ENCODE measurements around the gene MMP20.

The MMP20 gene

GRCh38 chr11:102564110-102564509 is 61.0 kb downstream of the MMP20 start:
- no peak for TF ChIP-seq CTCF (IDR thresholded peaks at IDR 0.05; ENCODE audit: insufficient read depth, missing control alignments)
- no peak for DNase-seq (ENCODE audit: insufficient read length, low spot score)
- no peak for FAIRE-seq

DNA sequence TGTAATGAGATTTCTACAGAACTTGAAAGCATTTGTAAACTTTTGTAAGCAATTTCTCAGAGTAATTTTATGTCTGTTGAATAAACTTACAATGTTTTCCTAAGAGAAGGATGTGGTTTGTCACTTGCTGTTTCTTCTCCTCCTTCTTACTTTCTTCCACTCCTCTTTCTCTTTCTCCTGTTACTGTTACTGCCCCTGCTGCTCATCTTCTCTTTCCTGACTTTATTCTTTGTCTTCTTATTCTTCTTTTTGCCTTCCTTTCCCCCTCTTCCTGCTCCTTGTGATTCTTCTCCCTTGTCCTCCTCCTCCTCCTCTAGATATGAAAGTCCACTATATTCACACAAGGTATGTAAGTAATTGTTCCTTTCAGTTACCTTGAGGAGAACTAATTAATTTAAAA is 63.5 kb downstream of the MMP20 start:
- DNase-seq (ENCODE audit: insufficient read length, low spot score) (no peak), FAIRE-seq (no peak)
- TF ChIP-seq CTCF (IDR thresholded peaks at IDR 0.05; ENCODE audit: insufficient read depth, missing control alignments): no peak

- DNase-seq (ENCODE audit: insufficient read length, low spot score): no peak
- no peak for FAIRE-seq
- TF ChIP-seq CTCF (IDR thresholded peaks at IDR 0.05; ENCODE audit: insufficient read depth, missing control alignments): no peak
Observed at GRCh38 chr11:102560555-102561011, 64.5 kb downstream of the MMP20 start.

DNA sequence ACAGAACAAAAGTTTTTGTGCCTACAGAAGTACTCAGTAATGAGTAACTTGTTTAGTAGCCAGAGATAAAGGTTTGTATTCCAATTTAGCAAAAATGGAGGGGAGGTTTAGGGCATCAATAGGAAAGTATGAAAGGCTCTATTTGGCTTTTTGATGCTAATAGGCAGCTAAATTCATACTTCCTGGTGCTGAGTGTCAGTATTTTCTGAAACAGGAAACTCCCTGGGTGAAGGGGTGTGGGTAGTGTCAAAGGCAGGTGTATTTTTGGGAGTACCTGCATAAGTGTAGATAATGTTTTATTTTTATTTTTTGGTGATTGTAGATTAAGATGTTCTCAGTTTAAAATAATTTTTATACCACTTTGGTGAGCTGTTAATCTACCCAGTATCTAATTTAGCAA is 65.3 kb downstream of the MMP20 start:
- no peak for TF ChIP-seq CTCF (IDR thresholded peaks at IDR 0.05; ENCODE audit: insufficient read depth, missing control alignments)
- no peak for FAIRE-seq
- no peak for DNase-seq (ENCODE audit: insufficient read length, low spot score)

DNA sequence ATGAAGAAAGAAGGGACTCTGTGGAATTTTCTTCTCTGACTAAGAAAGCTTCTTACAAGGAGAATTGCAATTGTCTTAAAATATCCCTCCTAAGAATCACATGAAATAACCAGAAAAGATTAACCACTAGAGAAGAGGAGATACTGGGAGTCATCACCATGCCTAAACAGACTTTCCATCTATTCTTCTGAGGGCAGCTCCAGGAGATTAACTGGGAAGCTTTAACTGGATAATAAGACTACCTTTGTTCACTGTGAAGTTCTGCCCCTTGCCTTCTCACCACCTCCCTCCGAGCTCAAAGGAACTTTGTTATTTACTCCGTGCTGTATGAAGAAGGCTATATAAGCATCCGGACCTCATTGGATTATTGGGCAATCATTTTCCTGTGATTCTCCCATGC is 70.0 kb downstream of the MMP20 start:
- no peak for DNase-seq (ENCODE audit: insufficient read length, low spot score)
- TF ChIP-seq CTCF (IDR thresholded peaks at IDR 0.05; ENCODE audit: insufficient read depth, missing control alignments): no peak
- no peak for FAIRE-seq

DNA sequence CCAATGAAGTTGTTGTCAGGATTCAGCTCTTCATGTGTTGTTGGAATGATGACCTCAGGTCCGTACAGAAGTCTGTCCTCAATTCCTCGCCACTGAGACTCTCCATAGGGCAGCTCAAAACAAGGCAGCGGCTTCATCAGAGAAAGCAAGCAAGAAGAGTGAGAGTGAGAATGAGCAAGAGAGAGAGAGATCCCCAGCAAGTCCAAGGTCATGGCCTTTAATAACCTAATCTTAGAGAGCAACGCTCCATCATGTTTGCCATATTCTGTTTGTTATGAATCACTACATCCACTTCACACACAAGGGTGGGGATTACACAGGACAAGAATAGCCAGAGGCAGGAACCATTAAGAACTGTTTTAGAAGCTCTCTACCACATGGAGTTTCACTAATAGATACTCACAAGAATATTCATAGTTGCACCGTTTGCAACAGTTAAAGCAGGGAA is 71.3 kb downstream of the MMP20 start:
- DNase-seq (ENCODE audit: insufficient read length, low spot score): no peak
- no peak for FAIRE-seq
- no peak for TF ChIP-seq CTCF (IDR thresholded peaks at IDR 0.05; ENCODE audit: insufficient read depth, missing control alignments)

DNA sequence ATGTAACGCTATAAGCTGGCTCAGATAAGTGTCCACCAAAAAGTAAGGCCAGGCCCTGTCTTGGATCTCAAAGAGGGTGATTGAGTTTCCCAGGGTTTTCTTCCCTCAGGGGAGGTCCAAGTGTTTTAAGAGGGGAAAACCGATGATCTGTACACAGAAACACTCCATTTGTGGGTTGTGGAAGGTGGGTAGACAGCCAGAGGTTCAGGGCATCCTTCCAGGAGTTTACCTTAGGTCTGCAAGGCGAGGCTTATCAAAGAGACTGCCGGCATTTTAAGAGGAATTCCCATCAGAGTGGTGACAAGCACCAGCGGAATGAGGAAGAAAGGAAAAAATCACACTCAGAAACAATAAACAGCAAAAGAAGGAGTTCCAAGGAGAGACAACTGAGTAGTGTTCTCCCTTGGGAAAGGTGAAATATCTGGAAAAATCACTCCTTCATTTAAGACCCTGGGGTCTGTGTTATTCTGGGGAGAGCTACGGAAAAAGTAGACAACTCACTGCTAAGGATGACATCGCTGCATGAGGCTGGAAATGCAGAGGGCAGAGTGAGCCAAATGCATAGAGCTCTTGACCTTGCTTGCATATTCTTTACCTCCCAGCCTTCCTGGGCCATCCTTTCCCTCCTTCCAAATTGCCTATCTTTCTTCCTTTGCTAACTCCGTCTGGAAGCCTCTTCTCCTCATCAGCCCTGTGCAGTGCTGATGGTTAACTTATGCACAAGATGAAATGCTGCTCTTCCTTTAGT is 72.5 kb downstream of the MMP20 start:
- TF ChIP-seq CTCF (IDR thresholded peaks at IDR 0.05; ENCODE audit: insufficient read depth, missing control alignments): no peak
- DNase-seq (ENCODE audit: insufficient read length, low spot score) (no peak), FAIRE-seq (no peak)
